Keratinocyte (primary cell): Measurements from ENCODE around the gene RANBP10.

Source experiments
- EZH2 ChIP-seq: IDR thresholded peaks from one replicate; pipeline ENCODE4 v1.6.1; 2012; ENCODE audit warnings: inconsistent platforms, mild to moderate bottlenecking, low read length, moderate library complexity
- TF ChIP-seq, protein P1 (sequence below), 3 experiments: IDR thresholded peaks in 1 of 3; conservative IDR thresholded peaks in 1 of 3; optimal IDR thresholded peaks in 1 of 3; 2 replicates in 2 of 3; 3 replicates in 1 of 3; pipeline versions ENCODE3 to v1.5.1; 2011; ENCODE audit warnings: low read length in 3 of 3, mild to moderate bottlenecking in 3 of 3, moderate library complexity in 2 of 3, control low read depth in 1 of 3, inconsistent platforms in 1 of 3; ENCODE audit not compliant: insufficient read depth in 2 of 3; ENCODE audit errors: extremely low read depth in 1 of 3

DNA sequence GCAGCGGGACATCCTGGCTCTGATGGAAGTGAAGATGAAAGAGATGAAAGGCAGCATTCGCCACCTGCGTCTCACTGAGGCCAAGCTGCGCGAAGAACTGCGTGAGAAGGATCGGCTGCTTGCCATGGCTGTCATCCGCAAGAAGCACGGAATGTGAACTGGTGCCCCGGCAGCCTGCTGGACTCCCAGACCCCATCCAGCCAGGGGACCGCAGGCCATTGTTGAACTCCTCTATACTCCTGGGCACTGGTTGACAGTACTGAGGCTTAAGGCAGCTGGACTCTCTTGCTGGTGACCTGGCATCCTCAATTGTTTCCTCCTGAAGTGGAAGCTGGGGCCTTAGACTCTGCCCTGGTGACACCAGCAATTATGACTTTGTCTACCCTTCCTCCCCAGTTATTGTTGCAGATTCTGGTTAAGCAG lies 37.0 kb upstream of the RANBP10 start:
- TF ChIP-seq, protein P1, sequence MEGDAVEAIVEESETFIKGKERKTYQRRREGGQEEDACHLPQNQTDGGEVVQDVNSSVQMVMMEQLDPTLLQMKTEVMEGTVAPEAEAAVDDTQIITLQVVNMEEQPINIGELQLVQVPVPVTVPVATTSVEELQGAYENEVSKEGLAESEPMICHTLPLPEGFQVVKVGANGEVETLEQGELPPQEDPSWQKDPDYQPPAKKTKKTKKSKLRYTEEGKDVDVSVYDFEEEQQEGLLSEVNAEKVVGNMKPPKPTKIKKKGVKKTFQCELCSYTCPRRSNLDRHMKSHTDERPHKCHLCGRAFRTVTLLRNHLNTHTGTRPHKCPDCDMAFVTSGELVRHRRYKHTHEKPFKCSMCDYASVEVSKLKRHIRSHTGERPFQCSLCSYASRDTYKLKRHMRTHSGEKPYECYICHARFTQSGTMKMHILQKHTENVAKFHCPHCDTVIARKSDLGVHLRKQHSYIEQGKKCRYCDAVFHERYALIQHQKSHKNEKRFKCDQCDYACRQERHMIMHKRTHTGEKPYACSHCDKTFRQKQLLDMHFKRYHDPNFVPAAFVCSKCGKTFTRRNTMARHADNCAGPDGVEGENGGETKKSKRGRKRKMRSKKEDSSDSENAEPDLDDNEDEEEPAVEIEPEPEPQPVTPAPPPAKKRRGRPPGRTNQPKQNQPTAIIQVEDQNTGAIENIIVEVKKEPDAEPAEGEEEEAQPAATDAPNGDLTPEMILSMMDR (optimal IDR thresholded peaks at IDR 0.05 in 1 of 3, IDR thresholded peaks at IDR 0.05 in 1 of 3, conservative IDR thresholded peaks at IDR 0.05 in 1 of 3; ENCODE audit: extremely low read depth in 1 of 3, insufficient read depth in 2 of 3, low read length in 3 of 3), result no peak
- no peak for TF ChIP-seq EZH2
